PC-9 (cell line): ENCODE measurements around the gene NXPH1. TPM values are rescaled to one million over a fixed set of nuclear protein-coding genes. Genes with fewer than 3 reads are reported as not detected.

Experiments used
- BruUV-seq: library from RNA; stranded (reverse); fragments of 400-500 nt; replicated peaks from 2 replicates; lab custom pipeline; 2021; lab: Mats Ljungman, UMichigan
- CTCF ChIA-PET: fragments of 300-600 bp; sonication (Branson Sonifier 250); formaldehyde crosslinking; loops from one replicate; lab custom pipeline; 2022; ENCODE audit warnings: antibody characterized with exemption; lab: Charles Lee
- POLR2A ChIA-PET: fragments of 300-600 bp; sonication (Branson Sonifier 250); formaldehyde crosslinking; loops from one replicate; lab custom pipeline; 2022; ENCODE audit warnings: antibody characterized with exemption; ENCODE audit not compliant: unreplicated experiment; lab: Charles Lee
- DNase-seq, 2 experiments: peaks; one replicate each; pipeline versions ENCODE4 v3.0.0 to v3.0.0-alpha.2; 2015 to 2022; ENCODE audit warnings: mixed read lengths in 1 of 2
- H2AFZ ChIP-seq: fragments of 200-600 bp; sonication (generic); 2 replicates; pipeline ENCODE4 v1.8.1; 2017; ENCODE audit warnings: antibody characterized with exemption
- H3F3A ChIP-seq: fragments of 200-600 bp; sonication (generic); 2 replicates; pipeline ENCODE4 v1.8.1; 2017; ENCODE audit warnings: antibody characterized with exemption, mild to moderate bottlenecking, low read depth; ENCODE audit not compliant: insufficient read depth
- H3K27ac ChIP-seq: fragments of 200-600 bp; sonication (generic); 2 replicates; pipeline ENCODE4 v1.6.1; 2016; ENCODE audit warnings: mixed run types
- H3K27me3 ChIP-seq: fragments of 200-600 bp; sonication (generic); 2 replicates; pipeline ENCODE4 v1.6.1; 2016; ENCODE audit warnings: low read depth, mixed run types; ENCODE audit not compliant: insufficient read depth
- H3K36me3 ChIP-seq: fragments of 200-600 bp; sonication (generic); 2 replicates; pipeline ENCODE4 v1.6.1; 2016; ENCODE audit warnings: low read depth, mixed run types
- H3K4me1 ChIP-seq: fragments of 200-600 bp; sonication (generic); replicated peaks from 2 replicates; pipeline ENCODE4 v1.6.1; 2016; ENCODE audit warnings: mixed run types; ENCODE audit not compliant: insufficient read depth
- H3K4me2 ChIP-seq: fragments of 200-600 bp; sonication (generic); 2 replicates; pipeline ENCODE4 v1.6.1; 2017; ENCODE audit warnings: mixed run types
- H3K4me3 ChIP-seq: fragments of 200-600 bp; sonication (generic); 2 replicates; pipeline ENCODE4 v1.6.1; 2016; ENCODE audit warnings: mixed run types
- H3K79me2 ChIP-seq: fragments of 200-600 bp; sonication (generic); 2 replicates; pipeline ENCODE4 v1.6.1; 2017; ENCODE audit warnings: low read depth, mixed run types
- H3K9me2 ChIP-seq: fragments of 200-600 bp; sonication (generic); 2 replicates; pipeline ENCODE4 v1.8.1; 2017; ENCODE audit warnings: mild to moderate bottlenecking; ENCODE audit not compliant: insufficient read depth
- H3K9me3 ChIP-seq: fragments of 200-600 bp; sonication (generic); 2 replicates; pipeline ENCODE4 v1.8.1; 2016; ENCODE audit warnings: low read depth; ENCODE audit not compliant: insufficient read depth
- H4K20me1 ChIP-seq: fragments of 200-600 bp; sonication (generic); 2 replicates; pipeline ENCODE4 v1.8.1; 2017; ENCODE audit not compliant: insufficient read depth
- CTCF ChIP-seq: fragments of 200-600 bp; sonication (generic); conservative IDR thresholded peaks from 2 replicates; pipeline ENCODE4 v1.6.1; 2017; ENCODE audit warnings: mixed run types, antibody characterized with exemption, mild to moderate bottlenecking, moderate library complexity
- EZH2 ChIP-seq: fragments of 200-600 bp; sonication (generic); IDR thresholded peaks from 2 replicates; pipeline ENCODE4 v1.8.0; 2017; ENCODE audit warnings: antibody characterized with exemption, low read depth
- intact Hi-C: fragments of 100-400 bp; cut with micrococcal nuclease; formaldehyde crosslinking; loops from one replicate; pipeline ENCODE4 v1.10.0; 2022; ENCODE audit not compliant: unreplicated experiment
- total RNA-seq: library from RNA; stranded (reverse); gene quantifications from 2 replicates; pipeline ENCODE4 v1.2.3, GENCODE V29; 2021

Gene NXPH1
- total RNA-seq, 1 experiment from 2014 or later: not detected

- no peak for DNase-seq
- no peaks in the 10 kb centered on the region for H3F3A ChIP-seq
- intact Hi-C loops: no loop called here
- peaks cover 30% of the 10 kb centered on the region for H3K27me3 ChIP-seq
- H3K9me2 ChIP-seq: no peaks in the 10 kb centered on the region
- no peak overlapping the region for H3K4me2 ChIP-seq
- no peaks in the 10 kb centered on the region for H3K36me3 ChIP-seq
- ChIA-PET POLR2A (no interaction called here), CTCF (no interaction called here)
- no peak overlapping the region for H2AFZ ChIP-seq
- H4K20me1 ChIP-seq: no peaks in the 10 kb centered on the region; the same call in 1 of the 2 replicates
- H3K27ac ChIP-seq: no peak overlapping the region
- H3K79me2 ChIP-seq: no peaks in the 10 kb centered on the region
- no peak for TF ChIP-seq EZH2
- no peak for TF ChIP-seq CTCF
- no TSS peak for BruUV-seq
- H3K9me3 ChIP-seq: no peaks in the 10 kb centered on the region
- no peaks in the 10 kb centered on the region for H3K4me1 ChIP-seq
- H3K4me3 ChIP-seq: no peak overlapping the region
Measured at GRCh38 chr7:8425223-8425622, 8.2 kb upstream of the NXPH1 start.

GRCh38 chr7:8430643-8431042, 2.8 kb upstream of the NXPH1 start:
- H2AFZ ChIP-seq: no peak overlapping the region
- CTCF ChIA-PET: no interaction called here
- H3K27ac ChIP-seq: no peak overlapping the region
- no peak overlapping the region for H3K4me3 ChIP-seq
- intact Hi-C loops: no loop called here
- no peaks in the 10 kb centered on the region for H3F3A ChIP-seq
- POLR2A ChIA-PET: no interaction called here
- no peaks in the 10 kb centered on the region for H3K4me1 ChIP-seq
- H3K4me2 ChIP-seq: no peak overlapping the region
- no peaks in the 10 kb centered on the region for H3K79me2 ChIP-seq
- BruUV-seq: no TSS peak
- no peaks in the 10 kb centered on the region for H3K9me2 ChIP-seq
- no peaks in the 10 kb centered on the region for H3K36me3 ChIP-seq
- DNase-seq: no peak
- H3K9me3 ChIP-seq: no peaks in the 10 kb centered on the region
- H4K20me1 ChIP-seq: no peaks in the 10 kb centered on the region
- peaks cover 15% of the 10 kb centered on the region; the same call in 1 of the 2 replicates for H3K27me3 ChIP-seq
- TF ChIP-seq CTCF (no peak), EZH2 (no peak)

- no TSS peak for BruUV-seq
- Histone ChIP-seq H3K9me3 (no peaks in the 10 kb centered on the region), H3K27ac (no peak overlapping the region), H3K9me2 (no peaks in the 10 kb centered on the region), H2AFZ (no peak overlapping the region), H3K4me1 (no peaks in the 10 kb centered on the region), H3K4me3 (no peak overlapping the region), H3F3A (no peaks in the 10 kb centered on the region), H4K20me1 (no peaks in the 10 kb centered on the region), H3K36me3 (no peaks in the 10 kb centered on the region), H3K27me3 (peaks cover 18% of the 10 kb centered on the region), H3K79me2 (no peaks in the 10 kb centered on the region), H3K4me2 (no peak overlapping the region)
- CTCF ChIA-PET: no interaction called here
- POLR2A ChIA-PET: no interaction called here
- TF ChIP-seq CTCF (no peak), EZH2 (no peak)
- no peak for DNase-seq
- intact Hi-C loops: loop anchor here (5.0 kb wide), 1 partner anchor 658 kb away; no protein-coding TSS in a partner anchor
Measured at GRCh38 chr7:8434290-8435002, 1.0 kb downstream of the NXPH1 start.
